HAP-1 (cell line): Measurements from ENCODE around the gene CTXN3.
A peak's percentile ranks its signal among the peaks of the same experiment; 100 is the strongest.

Source experiments
- DNase-seq, 2 experiments: peaks; one replicate each; pipeline ENCODE4 v3.0.0-alpha.2; 2016 to 2020; ENCODE audit warnings: low spot score in 2 of 2
- H3K27me3 ChIP-seq: fragments of 250-450 bp; sonication (Bioruptor Pico); 2 replicates; pipeline ENCODE4 v1.5.1; 2020; ENCODE audit warnings: low read depth, mild to moderate bottlenecking, moderate library complexity
- H3K36me3 ChIP-seq: fragments of 250-450 bp; sonication (Bioruptor Pico); replicated peaks from 2 replicates; pipeline ENCODE4 v1.5.1; 2020; ENCODE audit warnings: mild to moderate bottlenecking
- H3K4me1 ChIP-seq: fragments of 250-450 bp; sonication (Bioruptor Pico); 2 replicates; pipeline ENCODE4 v1.5.1; 2020; ENCODE audit warnings: mild to moderate bottlenecking
- H3K4me3 ChIP-seq: fragments of 250-450 bp; sonication (Bioruptor Pico); 2 replicates; pipeline ENCODE4 v1.5.1; 2020; ENCODE audit warnings: mild to moderate bottlenecking, moderate library complexity
- H3K9me3 ChIP-seq: fragments of 250-450 bp; sonication (Bioruptor Pico); 2 replicates; pipeline ENCODE4 v1.5.1; 2020; ENCODE audit warnings: mild to moderate bottlenecking, moderate library complexity
- in situ Hi-C: fragments of 300-500 bp; cut with MboI; formaldehyde crosslinking; loops from 3 replicates; pipeline ENCODE4 v1.14.3; 2020; ENCODE audit warnings: low sequenced_read_pairs, inconsistent platforms, mixed read lengths

The CTXN3 gene

DNA sequence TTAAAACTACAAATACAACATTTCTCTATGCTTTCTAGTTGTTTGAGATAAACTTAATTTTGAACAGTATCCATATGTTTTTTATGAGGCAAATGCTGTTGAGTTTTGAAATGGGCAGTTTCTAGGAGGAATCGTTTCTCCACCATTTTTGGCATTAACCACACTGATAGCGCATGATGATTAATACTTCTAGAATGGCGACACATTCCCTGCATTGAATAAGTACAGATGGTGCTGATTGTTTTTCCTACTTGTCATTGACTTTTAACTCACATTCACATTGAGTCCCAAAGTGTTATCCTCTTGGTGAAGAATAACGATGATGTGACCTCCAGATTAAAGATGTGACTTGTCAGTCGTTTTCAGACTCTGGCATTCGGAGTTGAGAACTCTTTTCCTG is 47.8 kb downstream of the CTXN3 start:
- no peaks in the 10 kb centered on the region for H3K9me3 ChIP-seq
- no peaks in the 10 kb centered on the region; the same call in 1 of the 2 replicates for H3K27me3 ChIP-seq
- in situ Hi-C loops, result no loop called here
- H3K4me3 ChIP-seq, result no peak overlapping the region
- H3K36me3 ChIP-seq, result no peaks in the 10 kb centered on the region
- H3K4me1 ChIP-seq, result no peaks in the 10 kb centered on the region
- DNase-seq, result no peak

GRCh38 chr5:127697894-127698600 is 49.2 kb downstream of the CTXN3 start:
- in situ Hi-C loops, result no loop called here

GRCh38 chr5:127699416-127699815 is 50.5 kb downstream of the CTXN3 start:
- no peak for DNase-seq
- no peaks in the 10 kb centered on the region for H3K27me3 ChIP-seq

More at GRCh38 chr5:127697894-127698600, 49.2 kb downstream of the CTXN3 start:
- H3K4me3 ChIP-seq, result no peak overlapping the region
- peaks cover 1% of the 10 kb centered on the region; the same call in 1 of the 2 replicates for H3K4me1 ChIP-seq
- no peak for DNase-seq
- no peaks in the 10 kb centered on the region for H3K36me3 ChIP-seq
- no peaks in the 10 kb centered on the region; the same call in 1 of the 2 replicates for H3K27me3 ChIP-seq
- no peaks in the 10 kb centered on the region for H3K9me3 ChIP-seq

GRCh38 chr5:127700237-127700766 is 51.4 kb downstream of the CTXN3 start:
- in situ Hi-C loops, result no loop called here
- H3K4me1 ChIP-seq, result peaks cover 11% of the 10 kb centered on the region
- DNase-seq, result no peak
- no peaks in the 10 kb centered on the region for H3K27me3 ChIP-seq
- no peaks in the 10 kb centered on the region for H3K9me3 ChIP-seq
- no peak overlapping the region for H3K4me3 ChIP-seq
- no peaks in the 10 kb centered on the region for H3K36me3 ChIP-seq

More at GRCh38 chr5:127699416-127699815, 50.5 kb downstream of the CTXN3 start:
- no peaks in the 10 kb centered on the region for H3K36me3 ChIP-seq
- H3K9me3 ChIP-seq, result no peaks in the 10 kb centered on the region
- H3K4me1 ChIP-seq, result peaks cover 3% of the 10 kb centered on the region; the same call in 1 of the 2 replicates
- in situ Hi-C loops, result no loop called here
- no peak overlapping the region for H3K4me3 ChIP-seq

GRCh38 chr5:127702434-127702833 is 53.6 kb downstream of the CTXN3 start:
- Histone ChIP-seq H3K9me3 (no peaks in the 10 kb centered on the region), H3K4me3 (no peak overlapping the region), H3K4me1 (peaks cover 18% of the 10 kb centered on the region), H3K36me3 (no peaks in the 10 kb centered on the region), H3K27me3 (no peaks in the 10 kb centered on the region)
- DNase-seq, result no peak
- in situ Hi-C loops, result no loop called here

- Histone ChIP-seq H3K36me3 (no peaks in the 10 kb centered on the region), H3K4me3 (no peak within 1 kb of the TSS), H3K9me3 (no peaks in the 10 kb centered on the region), H3K27me3 (no peaks in the 10 kb centered on the region), H3K4me1 (peaks cover 18% of the 10 kb centered on the region)
- no peak for DNase-seq
- in situ Hi-C loops, result no loop called here
Observed at GRCh38 chr5:127702926-127703561, 54.2 kb downstream of the CTXN3 start, which contains the start of gene CCDC192. Gene CCDC192, plus strand, starts transcription at chr5:127703391. Its CDS starts 55 bp downstream, at chr5:127703446.

GRCh38 chr5:127705120-127705892 is 56.4 kb downstream of the CTXN3 start:
- Histone ChIP-seq H3K27me3 (no peaks in the 10 kb centered on the region), H3K4me1 (peaks cover 18% of the 10 kb centered on the region), H3K4me3 (no peak overlapping the region), H3K36me3 (no peaks in the 10 kb centered on the region), H3K9me3 (no peaks in the 10 kb centered on the region)
- peak; percentile 57 to 88 for DNase-seq
- in situ Hi-C loops, result no loop called here

DNA sequence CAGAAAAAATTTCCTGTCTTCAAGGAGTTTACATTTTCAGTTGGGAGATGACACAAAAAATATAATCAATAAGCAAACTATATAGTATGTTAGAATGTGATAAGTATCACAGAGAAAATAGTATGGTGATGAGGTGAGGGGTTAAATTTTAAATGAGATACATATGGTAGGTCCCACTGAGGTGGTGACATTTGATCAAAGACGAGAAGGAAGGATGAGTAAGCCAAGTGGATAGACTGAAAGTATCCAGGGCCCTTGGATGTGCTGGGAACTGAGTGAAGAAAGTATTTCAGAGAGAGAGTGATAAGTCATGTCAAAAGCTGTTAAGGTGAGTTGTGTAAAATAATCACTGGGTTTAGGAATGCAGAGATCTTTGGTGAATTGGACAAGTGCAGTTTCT is 57.8 kb downstream of the CTXN3 start:
- no peaks in the 10 kb centered on the region for H3K36me3 ChIP-seq
- H3K4me1 ChIP-seq, result peaks cover 18% of the 10 kb centered on the region
- DNase-seq, result no peak
- H3K9me3 ChIP-seq, result no peaks in the 10 kb centered on the region
- no peak overlapping the region for H3K4me3 ChIP-seq
- in situ Hi-C loops, result no loop called here
- H3K27me3 ChIP-seq, result no peaks in the 10 kb centered on the region

GRCh38 chr5:127707209-127707608 is 58.3 kb downstream of the CTXN3 start:
- H3K27me3 ChIP-seq, result no peaks in the 10 kb centered on the region
- H3K36me3 ChIP-seq, result no peaks in the 10 kb centered on the region
- in situ Hi-C loops, result no loop called here
- peaks cover 18% of the 10 kb centered on the region for H3K4me1 ChIP-seq
- no peaks in the 10 kb centered on the region for H3K9me3 ChIP-seq
- DNase-seq, result no peak
- H3K4me3 ChIP-seq, result no peak overlapping the region
